ENCODE results near the gene APLF. TPM values are rescaled to one million over a fixed set of nuclear protein-coding genes. Genes with fewer than 3 reads are reported as not detected.

The APLF gene
- total RNA-seq, 4 donors from 2014 or later = 11.3 to 25.9 (median 17.1) TPM

DNA sequence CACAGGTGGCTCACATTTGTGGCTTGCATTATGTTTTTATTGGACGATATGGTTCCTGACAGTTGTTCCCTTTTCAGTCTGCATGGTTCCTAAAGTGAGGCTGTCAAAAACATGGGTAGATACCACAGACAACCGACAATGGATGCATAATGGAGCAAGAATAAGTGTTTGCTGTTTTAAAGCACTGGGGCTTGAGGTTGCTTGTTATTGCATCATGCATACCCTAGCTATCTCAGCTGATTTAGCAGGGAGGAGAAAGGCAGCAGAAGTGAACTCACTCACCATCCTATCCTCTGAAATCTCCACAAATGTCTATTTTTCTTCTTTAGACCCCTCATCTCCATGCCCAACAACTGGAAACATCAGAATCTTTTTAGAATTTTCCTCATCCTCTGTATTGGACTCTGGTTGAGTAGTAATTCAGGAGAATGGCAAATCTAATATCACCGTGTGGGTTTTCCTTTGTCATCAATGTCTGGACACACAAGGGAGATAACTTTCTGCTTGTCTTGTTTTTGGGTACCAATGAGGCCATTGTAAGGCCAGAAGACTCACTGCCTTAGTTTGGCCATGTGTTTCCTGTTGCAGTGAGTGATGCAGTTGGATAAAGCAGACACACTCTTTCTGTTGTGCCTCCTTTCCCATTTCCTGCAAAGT, 47.0 kb upstream of the APLF start:
- no peaks in the 10 kb centered on the region for H3K36me3 ChIP-seq
- H3K27ac ChIP-seq = no peak overlapping the region
- TF ChIP-seq, protein P1, sequence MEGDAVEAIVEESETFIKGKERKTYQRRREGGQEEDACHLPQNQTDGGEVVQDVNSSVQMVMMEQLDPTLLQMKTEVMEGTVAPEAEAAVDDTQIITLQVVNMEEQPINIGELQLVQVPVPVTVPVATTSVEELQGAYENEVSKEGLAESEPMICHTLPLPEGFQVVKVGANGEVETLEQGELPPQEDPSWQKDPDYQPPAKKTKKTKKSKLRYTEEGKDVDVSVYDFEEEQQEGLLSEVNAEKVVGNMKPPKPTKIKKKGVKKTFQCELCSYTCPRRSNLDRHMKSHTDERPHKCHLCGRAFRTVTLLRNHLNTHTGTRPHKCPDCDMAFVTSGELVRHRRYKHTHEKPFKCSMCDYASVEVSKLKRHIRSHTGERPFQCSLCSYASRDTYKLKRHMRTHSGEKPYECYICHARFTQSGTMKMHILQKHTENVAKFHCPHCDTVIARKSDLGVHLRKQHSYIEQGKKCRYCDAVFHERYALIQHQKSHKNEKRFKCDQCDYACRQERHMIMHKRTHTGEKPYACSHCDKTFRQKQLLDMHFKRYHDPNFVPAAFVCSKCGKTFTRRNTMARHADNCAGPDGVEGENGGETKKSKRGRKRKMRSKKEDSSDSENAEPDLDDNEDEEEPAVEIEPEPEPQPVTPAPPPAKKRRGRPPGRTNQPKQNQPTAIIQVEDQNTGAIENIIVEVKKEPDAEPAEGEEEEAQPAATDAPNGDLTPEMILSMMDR (IDR thresholded peaks at IDR 0.05) = no peak
- TF ChIP-seq POLR2A (IDR thresholded peaks at IDR 0.05) = no peak
- H3K9me3 ChIP-seq = no peaks in the 10 kb centered on the region
- no peaks in the 10 kb centered on the region for H3K4me1 ChIP-seq
- DNase-seq = no peak
- no peak overlapping the region for H3K4me3 ChIP-seq
- intact Hi-C loops (cut with DNase I; ENCODE audit: low total_unique reads) = no loop called here
- no peaks in the 10 kb centered on the region for H3K27me3 ChIP-seq

DNA sequence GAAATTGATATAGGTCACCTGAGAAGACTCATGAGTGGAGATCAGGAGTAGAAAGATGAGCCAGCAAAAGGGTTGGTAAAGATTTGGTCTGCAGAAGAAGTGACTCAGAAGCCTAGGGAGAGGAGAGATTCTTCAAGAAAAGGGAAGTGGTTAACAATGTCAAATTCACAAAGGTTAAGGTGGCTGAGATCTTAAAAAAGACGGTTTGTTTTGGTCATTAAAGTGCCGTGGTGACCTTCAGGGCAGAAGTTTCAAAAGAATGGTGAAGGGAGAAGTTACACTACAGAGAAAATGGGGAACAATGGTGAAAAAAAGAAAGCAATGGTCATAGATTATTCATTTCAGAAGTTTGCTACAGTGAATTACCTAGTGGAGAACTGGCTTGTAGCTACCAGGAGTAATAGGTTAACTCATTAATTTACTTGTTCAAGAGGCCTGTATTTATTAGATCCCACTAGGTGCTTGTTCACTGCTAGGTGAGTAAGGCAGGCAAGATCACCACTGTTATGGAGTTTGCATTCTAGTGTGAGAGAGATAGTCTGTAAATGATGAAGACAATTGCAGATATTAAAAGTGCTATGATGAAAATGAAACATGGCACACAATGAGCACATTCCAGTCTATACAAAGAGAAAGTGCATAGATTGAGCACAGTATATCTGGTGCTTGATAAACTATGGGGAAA, 43.3 kb upstream of the APLF start:
- intact Hi-C loops (cut with DNase I; ENCODE audit: low total_unique reads) = no loop called here
- no peak overlapping the region for H3K27ac ChIP-seq
- H3K4me3 ChIP-seq = no peak overlapping the region
- no peaks in the 10 kb centered on the region for H3K36me3 ChIP-seq
- TF ChIP-seq, protein P1 (IDR thresholded peaks at IDR 0.05) = no peak
- TF ChIP-seq POLR2A (IDR thresholded peaks at IDR 0.05) = no peak
- no peaks in the 10 kb centered on the region for H3K4me1 ChIP-seq
- H3K9me3 ChIP-seq = no peaks in the 10 kb centered on the region
- no peaks in the 10 kb centered on the region for H3K27me3 ChIP-seq
- no peak for DNase-seq

DNA sequence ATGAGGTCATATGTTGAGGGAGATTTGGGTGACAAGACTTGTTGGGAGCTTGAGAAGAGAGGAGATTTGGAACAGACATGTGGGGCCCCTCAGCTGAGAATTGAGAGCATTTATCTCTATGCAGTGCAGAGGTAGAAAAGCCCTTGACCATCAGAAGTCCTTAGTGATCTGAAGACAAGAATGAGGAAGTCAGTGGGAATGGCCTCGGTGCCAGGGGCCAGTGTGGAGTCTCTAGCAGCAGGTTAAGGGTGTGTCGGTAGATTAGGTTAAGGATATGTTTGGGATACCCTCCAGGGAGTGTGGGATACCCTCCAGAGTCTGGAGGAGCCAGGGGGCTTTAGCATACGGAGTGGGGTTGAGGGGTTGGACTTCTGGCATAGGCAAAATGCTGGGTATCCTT, 41.9 kb upstream of the APLF start:
- H3K27me3 ChIP-seq = no peaks in the 10 kb centered on the region
- no peak for DNase-seq
- no peaks in the 10 kb centered on the region for H3K9me3 ChIP-seq
- TF ChIP-seq, protein P1 (IDR thresholded peaks at IDR 0.05) = no peak
- no peak for TF ChIP-seq POLR2A (IDR thresholded peaks at IDR 0.05)
- intact Hi-C loops (cut with DNase I; ENCODE audit: low total_unique reads) = no loop called here
- no peaks in the 10 kb centered on the region for H3K4me1 ChIP-seq
- no peak overlapping the region for H3K27ac ChIP-seq
- no peaks in the 10 kb centered on the region for H3K36me3 ChIP-seq
- no peak overlapping the region for H3K4me3 ChIP-seq

DNA sequence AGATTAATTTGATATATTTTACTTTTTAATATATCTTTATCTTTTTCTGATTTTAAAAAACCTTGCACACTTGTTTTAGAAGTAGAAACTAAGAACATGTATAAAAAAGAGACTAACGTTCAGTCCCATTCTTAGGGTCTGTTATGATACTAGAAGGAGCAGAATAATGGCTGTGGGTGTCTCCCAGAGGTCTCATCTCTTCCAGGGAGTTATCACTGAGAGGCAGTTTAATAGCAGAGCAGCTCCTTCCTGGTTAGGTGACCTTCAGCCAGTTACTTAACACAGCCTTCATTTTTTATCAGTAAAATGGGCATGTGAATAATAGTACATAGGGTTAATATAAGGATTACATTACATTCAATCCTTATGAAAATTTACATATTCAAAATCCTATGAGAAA, 40.9 kb upstream of the APLF start:
- Histone ChIP-seq H3K27ac (no peak overlapping the region), H3K4me3 (no peak overlapping the region), H3K27me3 (no peaks in the 10 kb centered on the region), H3K4me1 (no peaks in the 10 kb centered on the region), H3K36me3 (no peaks in the 10 kb centered on the region), H3K9me3 (no peaks in the 10 kb centered on the region)
- no peak for TF ChIP-seq POLR2A (IDR thresholded peaks at IDR 0.05)
- TF ChIP-seq, protein P1 (IDR thresholded peaks at IDR 0.05) = no peak
- no peak for DNase-seq
- intact Hi-C loops (cut with DNase I; ENCODE audit: low total_unique reads) = no loop called here

DNA sequence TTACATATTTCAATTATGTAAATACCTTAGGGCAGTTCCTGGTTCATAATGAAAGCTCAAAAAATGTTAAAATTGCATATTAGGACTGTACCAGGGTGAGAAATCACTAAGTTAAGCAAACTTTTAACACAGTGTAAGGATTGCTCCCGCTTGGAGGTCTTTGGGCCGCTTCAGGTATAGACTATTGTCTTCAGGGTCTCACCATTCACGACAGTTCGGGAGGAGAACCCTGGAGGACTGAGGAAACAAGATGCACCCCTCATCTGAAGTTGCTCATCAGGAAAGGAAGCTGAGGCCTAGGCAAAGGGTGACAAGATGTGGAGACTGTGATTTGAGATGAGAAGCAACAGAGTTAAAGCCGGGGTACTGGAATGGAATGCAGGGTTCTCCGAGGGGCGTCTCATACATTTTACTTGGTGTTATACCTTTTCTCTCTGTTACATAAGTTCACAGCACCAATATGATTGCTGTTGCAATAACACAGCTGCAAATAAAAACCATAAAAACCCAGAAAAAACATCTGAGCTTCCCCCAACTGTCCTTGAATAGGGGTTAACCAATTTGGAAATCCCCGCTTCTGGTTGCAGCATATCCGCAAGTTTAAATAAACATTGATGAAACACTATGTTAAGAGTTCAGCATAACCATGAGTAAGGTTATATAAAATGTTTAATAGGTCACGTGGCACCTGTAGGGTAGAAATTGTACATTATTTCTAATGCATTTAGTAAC, 40.4 kb upstream of the APLF start:
- no peaks in the 10 kb centered on the region for H3K9me3 ChIP-seq
- DNase-seq = no peak
- H3K27me3 ChIP-seq = no peaks in the 10 kb centered on the region
- no peak overlapping the region for H3K27ac ChIP-seq
- no peaks in the 10 kb centered on the region for H3K4me1 ChIP-seq
- TF ChIP-seq, protein P1 (IDR thresholded peaks at IDR 0.05) = no peak
- no peak for TF ChIP-seq POLR2A (IDR thresholded peaks at IDR 0.05)
- H3K36me3 ChIP-seq = no peaks in the 10 kb centered on the region
- no peak overlapping the region for H3K4me3 ChIP-seq
- intact Hi-C loops (cut with DNase I; ENCODE audit: low total_unique reads) = no loop called here
